RWPE1 (cell line): Measurements from ENCODE around the gene SCYL1.
A peak's percentile ranks its signal among the peaks of the same experiment; 100 is the strongest.

Experiments used
- CTCF ChIA-PET: fragments of 350-600 bp; sonication (Branson Sonifier 250); formaldehyde crosslinking; extraction: SDS; loops from one replicate; lab custom pipeline; 2021; lab: Yijun Ruan, JAX
- POLR2A ChIA-PET: fragments of 400-600 bp; formaldehyde crosslinking; extraction: SDS; loops from one replicate; lab custom pipeline; 2020; ENCODE audit warnings: antibody characterized with exemption; ENCODE audit not compliant: low non-redundant PET; lab: Yijun Ruan, JAX
- DNase-seq: peaks from one replicate; pipeline ENCODE4 v3.0.0; 2012; ENCODE audit warnings: low spot score
- H3K27ac ChIP-seq: fragments of 450-650 bp; 2 replicates; pipeline ENCODE4 v1.5.1; 2017
- TF ChIP-seq, protein P1 (sequence below): fragments of 450-650 bp; conservative IDR thresholded peaks from 2 replicates; pipeline ENCODE4 v1.5.1; 2017; ENCODE audit warnings: low read depth, mild to moderate bottlenecking

SCYL1 gene

DNA sequence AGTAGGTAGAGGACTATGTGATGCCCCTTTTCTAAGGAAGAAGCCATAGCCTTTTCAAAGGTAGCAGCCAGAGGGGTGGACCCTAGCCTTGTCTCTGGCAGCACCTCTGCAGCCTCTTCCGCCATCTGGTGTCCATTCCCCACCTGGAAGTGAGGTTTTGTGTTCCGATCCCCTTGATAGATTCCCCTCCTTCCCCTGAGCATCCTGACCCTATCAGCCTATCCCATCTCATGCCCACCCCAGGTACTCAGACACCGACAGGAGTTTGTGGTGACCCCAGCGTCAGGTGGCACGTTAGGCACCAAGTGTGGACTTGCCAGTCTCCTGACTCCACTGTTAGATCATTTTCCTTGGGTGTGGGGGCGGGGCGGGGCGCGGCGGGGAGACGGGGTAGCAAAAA is 47.1 kb downstream of the SCYL1 start:
- peak; percentile 65 for DNase-seq
- POLR2A ChIA-PET, result interaction anchor here (2.7 kb wide), 1 partner anchor 31 kb away, joined by 16 read pairs; no protein-coding TSS in a partner anchor
- TF ChIP-seq, protein P1, sequence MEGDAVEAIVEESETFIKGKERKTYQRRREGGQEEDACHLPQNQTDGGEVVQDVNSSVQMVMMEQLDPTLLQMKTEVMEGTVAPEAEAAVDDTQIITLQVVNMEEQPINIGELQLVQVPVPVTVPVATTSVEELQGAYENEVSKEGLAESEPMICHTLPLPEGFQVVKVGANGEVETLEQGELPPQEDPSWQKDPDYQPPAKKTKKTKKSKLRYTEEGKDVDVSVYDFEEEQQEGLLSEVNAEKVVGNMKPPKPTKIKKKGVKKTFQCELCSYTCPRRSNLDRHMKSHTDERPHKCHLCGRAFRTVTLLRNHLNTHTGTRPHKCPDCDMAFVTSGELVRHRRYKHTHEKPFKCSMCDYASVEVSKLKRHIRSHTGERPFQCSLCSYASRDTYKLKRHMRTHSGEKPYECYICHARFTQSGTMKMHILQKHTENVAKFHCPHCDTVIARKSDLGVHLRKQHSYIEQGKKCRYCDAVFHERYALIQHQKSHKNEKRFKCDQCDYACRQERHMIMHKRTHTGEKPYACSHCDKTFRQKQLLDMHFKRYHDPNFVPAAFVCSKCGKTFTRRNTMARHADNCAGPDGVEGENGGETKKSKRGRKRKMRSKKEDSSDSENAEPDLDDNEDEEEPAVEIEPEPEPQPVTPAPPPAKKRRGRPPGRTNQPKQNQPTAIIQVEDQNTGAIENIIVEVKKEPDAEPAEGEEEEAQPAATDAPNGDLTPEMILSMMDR, result peak; percentile 51
- CTCF ChIA-PET, result interaction anchor here (0.8 to 4.7 kb wide), 6 partner anchors 11 to 95 kb away, joined by 4 to 95 read pairs (median 4); no protein-coding TSS in a partner anchor
- peak overlapping the region; percentile 98 for H3K27ac ChIP-seq

DNA sequence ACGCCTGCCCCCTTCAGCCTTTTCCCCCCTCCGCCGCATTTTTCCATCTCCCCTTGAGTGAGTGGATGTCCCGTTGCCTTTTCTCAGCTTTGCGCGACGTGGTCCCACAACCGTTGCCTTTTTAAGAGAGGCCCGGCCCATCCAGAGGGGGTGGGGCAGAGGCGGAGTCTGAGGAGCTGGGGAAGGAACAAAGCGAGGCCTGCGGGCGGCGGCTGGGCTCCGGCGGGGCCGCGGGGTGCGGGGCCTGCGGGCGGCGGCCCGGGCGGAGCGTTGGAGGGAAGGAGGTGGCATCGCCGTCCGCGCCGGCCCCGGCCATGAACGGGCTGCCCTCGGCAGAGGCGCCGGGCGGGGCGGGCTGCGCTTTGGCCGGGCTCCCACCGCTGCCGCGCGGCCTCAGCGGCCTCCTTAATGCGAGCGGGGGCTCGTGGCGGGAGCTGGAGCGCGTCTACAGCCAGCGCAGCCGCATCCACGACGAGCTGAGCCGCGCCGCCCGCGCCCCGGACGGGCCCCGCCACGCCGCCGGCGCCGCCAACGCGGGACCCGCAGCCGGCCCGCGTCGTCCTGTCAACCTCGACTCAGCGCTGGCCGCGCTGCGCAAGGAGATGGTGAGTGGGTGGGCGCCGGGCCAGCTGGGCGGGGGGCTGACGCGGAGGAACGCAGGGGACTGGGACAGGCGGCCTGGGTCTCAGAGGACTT is 47.6 kb downstream of the SCYL1 start, which contains the start of gene FAM89B:
Gene FAM89B, plus strand, starts transcription at position 183 of the 696 bp plus-strand sequence. Its CDS starts 132 bp downstream, at position 315.
- TF ChIP-seq, protein P1, result no peak
- POLR2A ChIA-PET, result interaction anchor here (0.5 to 2.7 kb wide), 3 partner anchors 31 to 150 kb away, joined by 3 to 16 read pairs (median 6); partner anchors contain the start of gene NEAT1
- peak; percentile 77 for DNase-seq
- peak within 1 kb of the TSS; percentile 98 for H3K27ac ChIP-seq
- CTCF ChIA-PET, result interaction anchor here (0.6 to 4.7 kb wide), 9 partner anchors 13 to 156 kb away, joined by 3 to 95 read pairs (median 4); no protein-coding TSS in a partner anchor

DNA sequence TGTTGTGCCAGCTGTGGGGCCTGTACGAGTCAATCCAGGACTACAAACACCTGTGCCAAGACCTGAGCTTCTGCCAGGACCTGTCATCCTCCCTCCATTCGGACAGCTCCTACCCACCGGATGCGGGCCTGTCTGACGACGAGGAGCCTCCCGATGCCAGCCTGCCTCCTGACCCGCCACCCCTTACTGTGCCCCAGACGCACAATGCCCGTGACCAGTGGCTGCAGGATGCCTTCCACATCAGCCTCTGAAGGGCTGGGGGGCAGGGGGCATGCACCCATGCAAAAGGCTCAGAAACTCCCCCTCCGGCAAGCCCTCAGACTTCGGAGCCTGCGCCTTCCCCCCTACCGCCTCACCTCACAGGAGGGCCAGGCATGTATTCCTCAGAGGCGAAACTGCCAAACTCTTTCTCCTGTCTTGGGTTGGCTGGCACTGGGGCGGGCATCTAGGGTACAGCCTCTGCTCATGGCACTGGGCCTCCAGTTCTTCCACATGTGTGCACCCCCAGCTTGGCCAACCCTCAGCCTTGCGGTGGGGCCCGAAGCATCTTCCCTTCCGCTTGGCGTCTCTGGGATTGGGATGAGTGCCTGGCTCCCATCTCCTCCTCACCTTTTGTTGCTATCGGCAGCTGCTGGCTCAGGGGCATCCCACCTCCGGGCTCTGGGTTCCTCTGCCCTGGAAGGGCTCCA is 48.7 kb downstream of the SCYL1 start:
- peak overlapping the region; percentile 98 for H3K27ac ChIP-seq
- no peak for DNase-seq
- TF ChIP-seq, protein P1, result no peak
- ChIA-PET POLR2A (interaction anchor here (2.7 kb wide), 1 partner anchor 33 kb away, joined by 16 read pairs; no protein-coding TSS in a partner anchor), CTCF (interaction anchor here (0.6 to 4.7 kb wide), 8 partner anchors 14 to 512 kb away, joined by 3 to 95 read pairs (median 4); no protein-coding TSS in a partner anchor)

DNA sequence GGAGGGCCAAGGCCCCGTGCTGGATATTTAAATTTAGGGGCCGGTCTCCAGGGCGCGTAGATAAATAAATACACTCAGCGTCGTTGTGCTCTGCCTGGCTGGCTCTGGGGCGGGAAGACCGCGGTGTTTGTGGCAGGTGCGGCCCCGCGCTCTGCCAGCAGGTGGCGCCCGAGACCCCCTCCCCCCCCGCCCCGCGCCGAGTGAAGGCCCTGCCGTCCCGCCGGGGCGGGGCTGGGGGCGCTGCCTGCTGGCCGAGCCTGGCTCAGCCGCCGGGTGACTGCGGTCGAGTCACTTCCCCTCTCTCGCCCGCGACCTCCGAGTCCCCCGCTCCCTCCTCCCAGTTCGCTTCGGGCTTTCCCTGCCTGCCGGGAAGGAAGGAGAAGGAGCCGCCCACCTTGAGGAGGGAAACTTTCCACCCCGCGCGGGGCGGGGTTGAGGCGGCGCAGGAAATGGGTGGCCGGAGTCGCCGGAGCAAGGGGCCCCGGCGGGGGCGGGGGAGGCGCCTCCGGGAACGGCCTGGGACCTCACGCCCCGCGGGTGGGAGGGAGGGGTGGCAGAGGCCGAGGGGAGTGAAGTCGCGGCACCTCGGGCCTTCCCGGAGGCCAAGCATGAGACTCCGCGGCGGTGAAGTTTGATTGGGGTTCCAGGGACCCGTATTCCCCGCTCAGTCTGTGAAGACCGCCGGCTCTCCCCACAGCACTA is 49.4 kb downstream of the SCYL1 start:
- ChIA-PET CTCF (interaction anchor here (0.6 to 4.7 kb wide), 5 partner anchors 14 to 511 kb away, joined by 3 to 95 read pairs (median 5); no protein-coding TSS in a partner anchor), POLR2A (no interaction called here)
- peak; percentile 92 for DNase-seq
- TF ChIP-seq, protein P1, result peak; percentile 95
- peak overlapping the region; percentile 98 for H3K27ac ChIP-seq

DNA sequence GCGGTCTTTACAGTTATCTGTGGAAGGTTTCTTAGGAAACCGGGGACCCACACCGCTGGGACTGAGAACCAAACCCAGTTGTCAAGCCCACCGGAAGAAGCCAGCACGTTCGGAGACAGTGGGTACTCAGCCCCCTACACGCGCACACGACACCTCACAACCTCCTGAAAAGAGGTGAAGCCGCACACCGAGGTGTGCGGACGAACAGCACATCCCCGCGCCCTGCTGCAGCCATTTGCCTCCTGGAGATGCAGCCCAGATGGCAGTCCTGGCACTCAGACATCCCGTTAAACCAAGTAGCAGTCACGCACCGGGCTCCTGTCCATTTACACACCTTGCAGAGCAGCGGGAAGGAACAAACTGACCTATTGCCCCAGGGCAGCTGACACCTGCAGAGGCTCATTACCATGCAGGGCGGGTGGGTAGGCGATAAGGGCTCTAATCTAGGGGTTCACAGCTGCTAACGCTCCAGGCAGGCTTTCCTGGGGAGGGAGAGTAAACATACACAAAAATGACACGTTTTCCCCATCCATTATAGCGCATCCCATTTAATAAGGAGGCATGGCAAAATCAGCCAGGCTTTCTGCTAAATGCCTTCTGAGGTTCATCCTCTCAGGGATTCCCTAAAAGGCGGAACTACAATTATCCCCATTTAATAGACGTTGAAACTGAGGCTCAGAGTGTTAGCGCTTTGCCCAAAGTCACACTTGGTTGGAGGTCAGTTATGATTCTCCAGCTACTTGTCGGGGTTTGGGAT is 50.1 kb downstream of the SCYL1 start:
- TF ChIP-seq, protein P1, result no peak
- no peak for DNase-seq
- CTCF ChIA-PET, result interaction anchor here (0.9 to 2.7 kb wide), 2 partner anchors 13 to 19 kb away, joined by 5 to 6 read pairs; no protein-coding TSS in a partner anchor
- POLR2A ChIA-PET, result interaction anchor here (0.6 kb wide), 1 partner anchor 40 kb away, joined by 3 read pairs; the partner anchor contains the start of gene PCNX3
- peak overlapping the region; percentile 98 for H3K27ac ChIP-seq
